ENCODE data around the gene STOX2. TPM values are rescaled to one million over a fixed set of nuclear protein-coding genes. Genes with fewer than 3 reads are reported as not detected.

Gene STOX2
- total RNA-seq, 1 donor from 2014 or later: 1.9 TPM

- Mint-ChIP-seq H3K4me1 (ENCODE audit: low read depth) (no peaks in the 10 kb centered on the region), H3K27ac (ENCODE audit: unreplicated experiment) (no peak overlapping the region), H3K36me3 (ENCODE audit: low read depth) (no peaks in the 10 kb centered on the region), H3K27me3 (ENCODE audit: low read depth) (no peaks in the 10 kb centered on the region), H3K4me3 (ENCODE audit: unreplicated experiment) (no peak overlapping the region), H3K9me3 (ENCODE audit: low read depth) (no peaks in the 10 kb centered on the region)
- DNase-seq (ENCODE audit: low spot score): no peak
- TF ChIP-seq, protein P1, sequence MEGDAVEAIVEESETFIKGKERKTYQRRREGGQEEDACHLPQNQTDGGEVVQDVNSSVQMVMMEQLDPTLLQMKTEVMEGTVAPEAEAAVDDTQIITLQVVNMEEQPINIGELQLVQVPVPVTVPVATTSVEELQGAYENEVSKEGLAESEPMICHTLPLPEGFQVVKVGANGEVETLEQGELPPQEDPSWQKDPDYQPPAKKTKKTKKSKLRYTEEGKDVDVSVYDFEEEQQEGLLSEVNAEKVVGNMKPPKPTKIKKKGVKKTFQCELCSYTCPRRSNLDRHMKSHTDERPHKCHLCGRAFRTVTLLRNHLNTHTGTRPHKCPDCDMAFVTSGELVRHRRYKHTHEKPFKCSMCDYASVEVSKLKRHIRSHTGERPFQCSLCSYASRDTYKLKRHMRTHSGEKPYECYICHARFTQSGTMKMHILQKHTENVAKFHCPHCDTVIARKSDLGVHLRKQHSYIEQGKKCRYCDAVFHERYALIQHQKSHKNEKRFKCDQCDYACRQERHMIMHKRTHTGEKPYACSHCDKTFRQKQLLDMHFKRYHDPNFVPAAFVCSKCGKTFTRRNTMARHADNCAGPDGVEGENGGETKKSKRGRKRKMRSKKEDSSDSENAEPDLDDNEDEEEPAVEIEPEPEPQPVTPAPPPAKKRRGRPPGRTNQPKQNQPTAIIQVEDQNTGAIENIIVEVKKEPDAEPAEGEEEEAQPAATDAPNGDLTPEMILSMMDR (IDR thresholded peaks at IDR 0.05): no peak
Observed at GRCh38 chr4:183915976-183916375, 10.9 kb downstream of the STOX2 start.

DNA sequence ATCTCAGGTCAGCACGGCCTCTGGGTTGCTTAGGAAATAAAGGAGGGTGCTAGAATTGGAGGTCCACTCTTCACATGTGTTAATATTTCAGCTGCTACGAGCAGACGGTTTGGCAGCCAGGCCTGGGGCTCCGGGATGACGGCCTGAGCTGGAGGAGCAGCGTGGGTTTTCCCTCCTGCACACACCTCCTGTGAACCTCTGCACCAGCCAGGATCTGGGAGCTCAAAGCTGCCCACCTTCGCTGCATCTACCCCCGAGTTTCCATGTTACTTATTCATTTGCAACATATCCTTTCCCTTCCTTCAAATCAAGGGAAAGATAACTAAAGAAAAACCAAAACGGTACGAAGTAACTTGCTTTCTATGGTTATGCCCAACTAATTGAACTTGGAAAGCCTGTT is 13.6 kb downstream of the STOX2 start:
- peaks cover 5% of the 10 kb centered on the region for H3K9me3 Mint-ChIP-seq (ENCODE audit: low read depth)
- H3K27me3 Mint-ChIP-seq (ENCODE audit: low read depth): no peaks in the 10 kb centered on the region
- no peak overlapping the region for H3K4me3 Mint-ChIP-seq (ENCODE audit: unreplicated experiment)
- H3K36me3 Mint-ChIP-seq (ENCODE audit: low read depth): no peaks in the 10 kb centered on the region
- no peak for DNase-seq (ENCODE audit: low spot score)
- H3K27ac Mint-ChIP-seq (ENCODE audit: unreplicated experiment): no peak overlapping the region
- TF ChIP-seq, protein P1 (IDR thresholded peaks at IDR 0.05): no peak
- H3K4me1 Mint-ChIP-seq (ENCODE audit: low read depth): no peaks in the 10 kb centered on the region

DNA sequence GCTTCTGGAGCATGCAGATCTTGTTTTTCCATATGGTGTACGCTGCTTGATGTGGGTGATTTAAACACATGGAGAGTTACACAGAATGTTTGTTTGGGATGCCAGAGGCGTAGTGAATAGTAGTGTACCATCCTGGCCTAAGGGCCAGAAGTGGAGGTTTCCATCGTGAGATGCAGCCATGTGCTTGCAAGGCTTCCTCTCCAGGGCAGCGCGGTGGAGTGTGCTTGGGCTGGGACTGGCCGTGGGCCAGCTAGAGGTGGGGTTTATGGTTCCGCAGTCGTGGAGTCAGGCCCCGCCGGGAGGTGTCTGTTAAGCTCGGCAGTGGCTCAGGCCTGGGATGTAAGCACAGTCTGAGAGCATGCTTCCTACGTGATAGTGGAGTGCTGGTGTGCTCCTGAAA is 14.0 kb downstream of the STOX2 start:
- TF ChIP-seq, protein P1 (IDR thresholded peaks at IDR 0.05): no peak
- no peaks in the 10 kb centered on the region for H3K27me3 Mint-ChIP-seq (ENCODE audit: low read depth)
- no peaks in the 10 kb centered on the region for H3K36me3 Mint-ChIP-seq (ENCODE audit: low read depth)
- DNase-seq (ENCODE audit: low spot score): no peak
- H3K9me3 Mint-ChIP-seq (ENCODE audit: low read depth): peaks cover 5% of the 10 kb centered on the region
- H3K27ac Mint-ChIP-seq (ENCODE audit: unreplicated experiment): no peak overlapping the region
- H3K4me3 Mint-ChIP-seq (ENCODE audit: unreplicated experiment): no peak overlapping the region
- no peaks in the 10 kb centered on the region for H3K4me1 Mint-ChIP-seq (ENCODE audit: low read depth)

DNA sequence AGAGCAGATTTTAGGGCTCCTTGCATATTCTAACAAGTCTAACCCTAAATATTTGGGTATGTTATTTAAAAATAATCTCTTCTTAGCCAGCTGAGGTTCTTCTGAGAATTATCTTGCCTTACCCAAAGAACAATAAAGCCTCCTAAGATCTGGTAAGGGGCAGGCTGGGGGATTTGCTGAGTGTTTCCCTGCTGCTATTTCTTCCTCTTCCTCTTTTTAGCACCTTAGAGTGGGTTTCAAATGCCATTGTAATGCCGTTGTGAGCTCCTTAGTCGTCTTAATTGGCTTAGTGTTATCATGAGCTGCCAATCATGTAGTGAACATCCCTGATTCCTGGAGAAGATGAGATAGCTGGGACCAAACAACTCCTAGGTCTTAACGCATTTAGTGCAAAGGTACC is 15.4 kb downstream of the STOX2 start:
- no peak for DNase-seq (ENCODE audit: low spot score)
- Mint-ChIP-seq H3K27me3 (ENCODE audit: low read depth) (no peaks in the 10 kb centered on the region), H3K27ac (ENCODE audit: unreplicated experiment) (no peak overlapping the region), H3K4me1 (ENCODE audit: low read depth) (no peaks in the 10 kb centered on the region), H3K9me3 (ENCODE audit: low read depth) (peaks cover 5% of the 10 kb centered on the region), H3K4me3 (ENCODE audit: unreplicated experiment) (no peak overlapping the region), H3K36me3 (ENCODE audit: low read depth) (no peaks in the 10 kb centered on the region)
- TF ChIP-seq, protein P1 (IDR thresholded peaks at IDR 0.05): no peak

DNA sequence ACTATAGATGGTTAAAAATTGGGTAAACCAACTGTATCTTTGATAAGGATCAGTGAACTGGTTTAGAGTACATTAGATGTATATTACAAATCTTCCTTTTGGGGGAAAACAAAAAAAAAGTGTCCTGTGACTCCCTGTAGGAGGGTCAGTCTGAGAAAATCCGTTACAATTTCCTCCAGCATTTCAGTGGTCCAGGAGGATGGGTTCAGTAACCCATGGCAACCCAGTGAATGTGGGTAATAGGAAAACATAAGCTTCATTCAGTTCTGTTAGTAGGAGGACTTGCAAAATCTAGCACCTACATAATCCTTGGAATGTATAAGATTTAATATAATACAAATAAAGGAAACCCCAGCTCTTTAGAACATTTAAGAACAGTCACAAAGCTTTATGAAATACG is 16.2 kb downstream of the STOX2 start:
- Mint-ChIP-seq H3K9me3 (ENCODE audit: low read depth) (peaks cover 5% of the 10 kb centered on the region), H3K4me3 (ENCODE audit: unreplicated experiment) (no peak overlapping the region), H3K27ac (ENCODE audit: unreplicated experiment) (no peak overlapping the region), H3K27me3 (ENCODE audit: low read depth) (no peaks in the 10 kb centered on the region), H3K36me3 (ENCODE audit: low read depth) (no peaks in the 10 kb centered on the region), H3K4me1 (ENCODE audit: low read depth) (no peaks in the 10 kb centered on the region)
- no peak for DNase-seq (ENCODE audit: low spot score)
- TF ChIP-seq, protein P1 (IDR thresholded peaks at IDR 0.05): no peak
